Type B pancreatic cell (in vitro differentiated cells): ENCODE measurements around the gene IMP4. TPM values are rescaled to one million over a fixed set of nuclear protein-coding genes. Genes with fewer than 3 reads are reported as not detected.

Experiments used
- DNase-seq: peaks from one replicate; pipeline ENCODE4 v3.0.0; 2021; ENCODE audit warnings: mixed read lengths; ENCODE audit not compliant: unreplicated experiment; ENCODE audit errors: extremely low spot score
- H3K27ac Mint-ChIP-seq: 2 replicates; pipeline ENCODE4 v1.8.0; 2021; ENCODE audit warnings: mild to moderate bottlenecking, mixed read lengths
- H3K27me3 Mint-ChIP-seq: 2 replicates; pipeline ENCODE4 v1.8.0; 2021; ENCODE audit warnings: mixed read lengths
- H3K36me3 Mint-ChIP-seq: 2 replicates; pipeline ENCODE4 v1.8.0; 2021; ENCODE audit warnings: mixed read lengths
- H3K4me1 Mint-ChIP-seq: one replicate; pipeline ENCODE4 v1.8.0; 2021; ENCODE audit warnings: mixed read lengths; ENCODE audit not compliant: unreplicated experiment
- H3K4me3 Mint-ChIP-seq: 2 replicates; pipeline ENCODE4 v1.8.0; 2021; ENCODE audit warnings: mild to moderate bottlenecking, mixed read lengths
- H3K9me3 Mint-ChIP-seq: 2 replicates; pipeline ENCODE4 v1.8.0; 2021; ENCODE audit warnings: mixed read lengths
- CTCF ChIP-seq: fragments of 200-600 bp; sonication (generic); conservative IDR thresholded peaks from 2 replicates; pipeline ENCODE4 v1.5.0; 2021; ENCODE audit warnings: antibody characterized with exemption, mild to moderate bottlenecking
- total RNA-seq: library from RNA; stranded (reverse); gene quantifications from 2 replicates; pipeline ENCODE4 v1.2.1, GENCODE V29; 2021; ENCODE audit warnings: low replicate concordance

IMP4 gene
- total RNA-seq, 1 donor from 2014 or later, result 53.6 TPM

- no peak for TF ChIP-seq CTCF
- H3K4me3 Mint-ChIP-seq, result peak overlapping the region; percentile 87
- peak overlapping the region; percentile 34 for H3K27ac Mint-ChIP-seq
Observed at GRCh38 chr2:130355172-130355577, 12.5 kb downstream of the IMP4 start.

GRCh38 chr2:130355578-130356431, 13.1 kb downstream of the IMP4 start, which contains the start of gene PTPN18:
Gene PTPN18, plus strand, starts transcription at chr2:130356056. Its CDS starts 52 bp downstream, at chr2:130356108.
- Mint-ChIP-seq H3K4me3 (peak within 1 kb of the TSS; percentile 87), H3K27ac (peak within 1 kb of the TSS; percentile 34), H3K27me3 (no peaks in the 10 kb centered on the region), H3K4me1 (peaks cover 23% of the 10 kb centered on the region), H3K9me3 (peaks cover 5% of the 10 kb centered on the region), H3K36me3 (peaks cover 10% of the 10 kb centered on the region)
- DNase-seq, result peak; percentile 86
- TF ChIP-seq CTCF, result peak; percentile 72

More at GRCh38 chr2:130355172-130355577, 12.5 kb downstream of the IMP4 start:
- DNase-seq, result no peak
- H3K27me3 Mint-ChIP-seq, result no peaks in the 10 kb centered on the region
- peaks cover 23% of the 10 kb centered on the region for H3K4me1 Mint-ChIP-seq
- peaks cover 6% of the 10 kb centered on the region for H3K36me3 Mint-ChIP-seq
- peaks cover 5% of the 10 kb centered on the region for H3K9me3 Mint-ChIP-seq

- H3K4me1 Mint-ChIP-seq, result peaks cover 16% of the 10 kb centered on the region
- no peak for TF ChIP-seq CTCF
Observed at GRCh38 chr2:130357864-130358263, 15.2 kb downstream of the IMP4 start.

GRCh38 chr2:130358420-130359350, 16.0 kb downstream of the IMP4 start:
- peaks cover 16% of the 10 kb centered on the region for H3K4me1 Mint-ChIP-seq
- no peak overlapping the region for H3K4me3 Mint-ChIP-seq

More at GRCh38 chr2:130357864-130358263, 15.2 kb downstream of the IMP4 start:
- peaks cover 5% of the 10 kb centered on the region for H3K9me3 Mint-ChIP-seq
- no peak for DNase-seq
- peaks cover 10% of the 10 kb centered on the region for H3K36me3 Mint-ChIP-seq
- no peak overlapping the region for H3K4me3 Mint-ChIP-seq
- no peak overlapping the region for H3K27ac Mint-ChIP-seq
- H3K27me3 Mint-ChIP-seq, result no peaks in the 10 kb centered on the region

More at GRCh38 chr2:130358420-130359350, 16.0 kb downstream of the IMP4 start:
- peaks cover 5% of the 10 kb centered on the region for H3K9me3 Mint-ChIP-seq
- no peak for TF ChIP-seq CTCF
- no peaks in the 10 kb centered on the region for H3K27me3 Mint-ChIP-seq
- peaks cover 10% of the 10 kb centered on the region for H3K36me3 Mint-ChIP-seq
- DNase-seq, result no peak
- H3K27ac Mint-ChIP-seq, result no peak overlapping the region
